Smooth muscle cell (in vitro differentiated cells): Measurements from ENCODE around the gene NUP50. TPM values are rescaled to one million over a fixed set of nuclear protein-coding genes. Genes with fewer than 3 reads are reported as not detected.

ENCODE experiments used
- DNase-seq: peaks from one replicate; lab custom pipeline; 2025; ENCODE audit not compliant: unreplicated experiment; lab: John Stamatoyannopoulos, UW
- H2AFZ ChIP-seq: fragments of 200-600 bp; sonication (generic); 2 replicates; pipeline ENCODE4 v1.6.0; 2016; ENCODE audit warnings: antibody characterized with exemption, low read depth, mild to moderate bottlenecking
- H3F3A ChIP-seq: fragments of 200-600 bp; sonication (generic); 2 replicates; pipeline ENCODE4 v1.6.0; 2017; ENCODE audit warnings: antibody characterized with exemption, low read depth
- H3K27ac ChIP-seq: fragments of 200-600 bp; sonication (generic); 2 replicates; pipeline ENCODE4 v1.5.1; 2016; ENCODE audit warnings: low read depth, mild to moderate bottlenecking
- H3K27me3 ChIP-seq: fragments of 200-600 bp; sonication (generic); 2 replicates; pipeline ENCODE4 v1.6.1; 2016; ENCODE audit warnings: low read depth, mild to moderate bottlenecking
- H3K36me3 ChIP-seq: fragments of 200-600 bp; sonication (generic); 2 replicates; pipeline ENCODE4 v1.5.1; 2016; ENCODE audit warnings: low read depth
- H3K4me1 ChIP-seq: fragments of 200-600 bp; sonication (generic); 2 replicates; pipeline ENCODE4 v1.5.1; 2016; ENCODE audit warnings: low read depth
- H3K4me2 ChIP-seq: fragments of 200-600 bp; sonication (generic); 2 replicates; pipeline ENCODE4 v1.6.0; 2016; ENCODE audit warnings: mild to moderate bottlenecking
- H3K4me3 ChIP-seq: fragments of 200-600 bp; sonication (generic); 2 replicates; pipeline ENCODE4 v1.5.1; 2016; ENCODE audit warnings: mild to moderate bottlenecking
- H3K79me2 ChIP-seq: fragments of 200-600 bp; sonication (generic); 2 replicates; pipeline ENCODE4 v1.6.0; 2016; ENCODE audit warnings: low read depth, mild to moderate bottlenecking
- H3K9ac ChIP-seq: fragments of 200-600 bp; sonication (generic); 2 replicates; pipeline ENCODE4 v1.6.0; 2016; ENCODE audit warnings: low read depth
- H3K9me3 ChIP-seq: fragments of 200-600 bp; sonication (generic); replicated peaks from 2 replicates; pipeline ENCODE4 v1.5.1; 2016; ENCODE audit warnings: low read depth
- H4K20me1 ChIP-seq: fragments of 200-600 bp; sonication (generic); 2 replicates; pipeline ENCODE4 v1.6.0; 2016; ENCODE audit warnings: low read depth
- WGBS: methylation state at CpG from one replicate; pipeline ENCODE4 v1.1.7; 2016; ENCODE audit warnings: low lambda C conversion rate; 5-methylcytosine and 5-hydroxymethylcytosine counted together
- polyA plus RNA-seq: library from polyadenylated mRNA; unstranded; fragments of >200 nt; fragmentation: Nextera tagmentation; extraction: Ambion mirVana; gene quantifications from 2 replicates; pipeline ENCODE4 v1.2.1, GENCODE V29; 2016
- total RNA-seq: library from RNA; depleted of rRNA; stranded (reverse); fragments of >200 nt; gene quantifications from 2 replicates; pipeline ENCODE4 v1.2.3, GENCODE V29; 2014
- TF ChIP-seq, protein P1 (sequence below): fragments of 200-600 bp; sonication (generic); IDR thresholded peaks from 2 replicates; pipeline ENCODE4 v1.5.1; 2017; ENCODE audit warnings: borderline replicate concordance, mild to moderate bottlenecking, antibody characterized with exemption; ENCODE audit not compliant: insufficient read depth, poor library complexity, severe bottlenecking

NUP50 gene
- total and polyA plus RNA-seq, 2 experiments from 2014 or later: 18.6 to 21.0 TPM

DNA sequence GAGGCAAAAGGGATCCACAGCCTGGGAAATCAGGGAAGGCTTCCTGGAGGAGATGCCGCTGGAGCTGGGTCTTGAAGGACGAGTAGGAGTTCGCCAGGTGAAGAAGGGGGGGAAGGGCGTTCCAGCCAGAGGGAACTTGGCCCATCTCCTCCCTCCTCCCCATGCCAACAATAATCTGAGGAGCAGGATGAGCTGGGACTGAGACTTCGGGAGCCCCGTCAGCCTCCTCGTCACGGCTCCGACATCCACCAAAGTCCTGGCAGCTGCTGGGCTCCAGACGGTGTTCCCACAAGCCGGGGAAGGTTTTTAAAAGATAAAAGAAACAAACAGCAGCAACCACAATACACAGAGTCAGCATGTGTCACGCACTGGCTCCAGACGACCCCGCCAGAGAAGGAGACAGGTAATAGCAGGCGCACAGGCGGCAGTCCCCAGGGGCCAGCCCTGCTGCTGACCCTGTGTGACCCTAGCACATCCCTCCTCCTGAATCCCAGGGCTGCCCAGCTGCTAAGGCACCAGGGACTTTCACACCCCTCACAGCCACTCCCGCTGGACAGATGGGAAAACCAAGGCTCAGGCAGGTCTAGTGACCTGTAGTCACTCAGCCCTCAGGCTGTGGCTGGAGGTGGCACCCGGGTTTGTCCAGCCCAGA is 37.3 kb downstream of the NUP50 start:
- H3K4me3 ChIP-seq: no peak overlapping the region
- H3K27me3 ChIP-seq: no peaks in the 10 kb centered on the region
- no peak overlapping the region for H2AFZ ChIP-seq
- WGBS: 41% methylated on average over 18 of the region's 18 CpGs
- H3K9ac ChIP-seq: peak overlapping the region; percentile 83
- peaks cover 3% of the 10 kb centered on the region for H3F3A ChIP-seq
- H3K36me3 ChIP-seq: no peaks in the 10 kb centered on the region
- TF ChIP-seq, protein P1, sequence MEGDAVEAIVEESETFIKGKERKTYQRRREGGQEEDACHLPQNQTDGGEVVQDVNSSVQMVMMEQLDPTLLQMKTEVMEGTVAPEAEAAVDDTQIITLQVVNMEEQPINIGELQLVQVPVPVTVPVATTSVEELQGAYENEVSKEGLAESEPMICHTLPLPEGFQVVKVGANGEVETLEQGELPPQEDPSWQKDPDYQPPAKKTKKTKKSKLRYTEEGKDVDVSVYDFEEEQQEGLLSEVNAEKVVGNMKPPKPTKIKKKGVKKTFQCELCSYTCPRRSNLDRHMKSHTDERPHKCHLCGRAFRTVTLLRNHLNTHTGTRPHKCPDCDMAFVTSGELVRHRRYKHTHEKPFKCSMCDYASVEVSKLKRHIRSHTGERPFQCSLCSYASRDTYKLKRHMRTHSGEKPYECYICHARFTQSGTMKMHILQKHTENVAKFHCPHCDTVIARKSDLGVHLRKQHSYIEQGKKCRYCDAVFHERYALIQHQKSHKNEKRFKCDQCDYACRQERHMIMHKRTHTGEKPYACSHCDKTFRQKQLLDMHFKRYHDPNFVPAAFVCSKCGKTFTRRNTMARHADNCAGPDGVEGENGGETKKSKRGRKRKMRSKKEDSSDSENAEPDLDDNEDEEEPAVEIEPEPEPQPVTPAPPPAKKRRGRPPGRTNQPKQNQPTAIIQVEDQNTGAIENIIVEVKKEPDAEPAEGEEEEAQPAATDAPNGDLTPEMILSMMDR: no peak
- no peaks in the 10 kb centered on the region for H3K9me3 ChIP-seq
- H3K79me2 ChIP-seq: no peaks in the 10 kb centered on the region
- no peak for DNase-seq
- H3K4me1 ChIP-seq: peaks cover 5% of the 10 kb centered on the region
- H3K4me2 ChIP-seq: peak overlapping the region; percentile 57
- peaks cover 14% of the 10 kb centered on the region for H4K20me1 ChIP-seq
- peak overlapping the region; percentile 95 for H3K27ac ChIP-seq

DNA sequence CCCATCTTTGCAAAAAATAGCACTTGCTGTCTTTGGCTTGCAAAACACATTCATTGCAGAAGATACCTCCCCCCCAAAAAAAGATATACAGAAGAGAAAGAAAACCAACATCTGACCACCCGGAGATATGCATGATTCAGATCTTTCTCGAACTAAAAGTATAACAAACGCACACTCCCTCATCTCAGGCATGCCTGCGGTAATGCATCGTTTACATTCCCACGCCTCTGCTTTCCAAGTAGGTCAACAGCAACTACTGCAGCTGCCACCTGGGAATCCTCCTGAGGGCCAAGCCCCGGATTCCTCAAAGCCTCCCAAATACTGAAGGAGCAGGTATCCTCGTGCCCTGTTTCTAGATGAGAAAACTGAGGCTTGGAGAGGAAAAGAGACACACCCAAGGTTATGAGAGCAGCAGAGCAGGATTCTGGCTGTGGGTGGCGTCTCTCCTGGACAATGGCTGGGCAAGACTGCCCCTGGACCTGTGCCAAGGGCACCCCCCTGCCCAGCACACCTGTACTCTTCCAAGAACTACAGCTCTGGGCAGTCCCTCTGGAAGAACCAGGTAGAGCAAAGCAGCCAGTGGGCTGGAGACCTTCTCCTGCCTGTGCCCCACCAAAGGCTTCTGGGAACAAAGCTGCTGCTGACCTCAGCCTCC is 38.1 kb downstream of the NUP50 start:
- Histone ChIP-seq H3K27me3 (no peaks in the 10 kb centered on the region), H4K20me1 (peaks cover 14% of the 10 kb centered on the region), H3K9ac (peak overlapping the region; percentile 83), H3K4me2 (peak overlapping the region; percentile 57), H3K27ac (peak overlapping the region; percentile 95), H3K9me3 (no peaks in the 10 kb centered on the region), H3K4me3 (no peak overlapping the region), H2AFZ (no peak overlapping the region), H3K79me2 (no peaks in the 10 kb centered on the region), H3K36me3 (no peaks in the 10 kb centered on the region), H3K4me1 (peaks cover 5% of the 10 kb centered on the region), H3F3A (peaks cover 3% of the 10 kb centered on the region)
- DNase-seq: no peak
- TF ChIP-seq, protein P1: no peak
- WGBS: 51% methylated on average over 9 of the region's 9 CpGs

DNA sequence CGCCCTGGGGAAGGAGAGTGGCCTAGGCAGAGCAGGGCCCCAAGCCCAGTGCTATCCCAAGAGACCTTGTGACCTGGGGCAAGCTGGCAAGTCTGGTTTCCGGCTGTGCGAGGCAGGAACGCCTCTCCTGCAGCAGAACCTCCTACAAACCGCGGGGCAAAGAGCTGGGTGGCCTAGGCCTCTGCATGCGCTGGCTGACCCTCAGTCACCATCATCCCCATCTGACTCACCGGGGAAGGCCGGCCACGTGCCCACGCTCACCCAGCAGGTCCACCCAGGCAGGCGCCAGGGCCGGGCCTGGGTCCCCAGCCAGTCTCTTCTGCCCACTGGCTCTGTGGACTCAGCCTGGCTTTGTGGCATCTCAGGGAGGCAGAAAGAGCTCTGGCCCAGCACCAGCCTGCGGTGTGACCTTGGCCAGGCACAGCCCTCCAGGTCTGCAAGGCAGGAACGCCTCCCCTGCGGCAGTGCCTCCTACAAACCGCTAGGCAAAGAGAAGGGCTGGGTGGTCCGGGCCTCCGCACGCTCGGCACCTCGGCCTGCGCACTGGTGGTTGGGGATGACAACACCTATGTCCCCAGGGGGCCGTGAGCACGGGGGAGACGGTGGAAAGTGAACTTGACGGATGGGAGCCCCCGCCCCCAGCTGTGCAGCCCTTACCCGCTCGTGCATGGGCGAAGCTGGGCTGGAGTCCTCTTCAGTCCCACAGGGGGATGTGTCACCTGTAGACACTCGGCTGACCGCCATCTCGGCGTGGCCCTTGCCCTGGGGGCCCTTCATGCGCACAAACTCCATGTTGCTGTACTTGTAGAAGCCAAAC is 38.8 kb downstream of the NUP50 start:
- H3K4me2 ChIP-seq: peak overlapping the region; percentile 57
- TF ChIP-seq, protein P1: no peak
- H3K79me2 ChIP-seq: no peaks in the 10 kb centered on the region
- no peak overlapping the region for H3K4me3 ChIP-seq
- DNase-seq: no peak
- no peaks in the 10 kb centered on the region for H3K36me3 ChIP-seq
- H3K9ac ChIP-seq: peak overlapping the region; percentile 47
- no peak overlapping the region for H2AFZ ChIP-seq
- H3K27me3 ChIP-seq: no peaks in the 10 kb centered on the region
- H3K4me1 ChIP-seq: peaks cover 5% of the 10 kb centered on the region
- H3K9me3 ChIP-seq: no peaks in the 10 kb centered on the region
- H3F3A ChIP-seq: peaks cover 3% of the 10 kb centered on the region
- peaks cover 14% of the 10 kb centered on the region for H4K20me1 ChIP-seq
- peak overlapping the region; percentile 95 for H3K27ac ChIP-seq
- WGBS: 86% methylated on average over 31 of the region's 36 CpGs
